ENCODE measurements around the gene PCNT.
"Not testable (repeated sequence)": the region's sequence is repeated elsewhere in the genome, so short reads cannot be mapped to it uniquely, and the experiment has no call there.

PCNT gene

GRCh38 chr21:46457801-46458314 is 133.9 kb downstream of the PCNT start:
- H3K4me1 ChIP-seq (ENCODE audit: insufficient read depth, low read length): peaks cover 11% of the 10 kb centered on the region; the same call in 1 of the 2 replicates
- peak overlapping the region; percentile 93 for H3K27ac ChIP-seq (ENCODE audit: low read depth, low read length)
- H3K9me3 ChIP-seq (ENCODE audit: insufficient read depth, low read depth, low read length): no peaks in the 10 kb centered on the region
- peak overlapping the region; percentile 95 for H3K9ac ChIP-seq (ENCODE audit: low read depth, low read length)
- H3K36me3 ChIP-seq (ENCODE audit: insufficient read depth, low read length): peaks cover 22% of the 10 kb centered on the region
- 4% methylated on average over 30 of the region's 30 CpGs for WGBS
- peak overlapping the region; percentile 93 for H3K4me3 ChIP-seq (ENCODE audit: low read length)
- H3K27me3 ChIP-seq (ENCODE audit: insufficient read depth, low read length): no peaks in the 10 kb centered on the region

- under 1% methylated on average over 91 of the region's 91 CpGs for WGBS
- Histone ChIP-seq H3K4me3 (ENCODE audit: low read length) (peak within 1 kb of the TSS; percentile 98), H3K4me1 (ENCODE audit: insufficient read depth, low read length) (peaks cover 11% of the 10 kb centered on the region; the same call in 1 of the 2 replicates), H3K9ac (ENCODE audit: low read depth, low read length) (peak within 1 kb of the TSS; percentile 95), H3K9me3 (ENCODE audit: insufficient read depth, low read depth, low read length) (no peaks in the 10 kb centered on the region), H3K27me3 (ENCODE audit: insufficient read depth, low read length) (no peaks in the 10 kb centered on the region), H3K36me3 (ENCODE audit: insufficient read depth, low read length) (peaks cover 29% of the 10 kb centered on the region), H3K27ac (ENCODE audit: low read depth, low read length) (peak within 1 kb of the TSS; percentile 93)
These were observed 134.5 kb downstream of the PCNT start, which contains the start of gene DIP2A for GRCh38 chr21:46458315-46459023. Gene DIP2A, plus strand, starts transcription at chr21:46458891. Its CDS starts 241 bp downstream, at chr21:46459132.

- under 1% methylated on average over 36 of the region's 36 CpGs for WGBS
- H3K4me3 ChIP-seq (ENCODE audit: low read length): peak overlapping the region; percentile 98
- H3K36me3 ChIP-seq (ENCODE audit: insufficient read depth, low read length): peaks cover 29% of the 10 kb centered on the region
These were observed 135.0 kb downstream of the PCNT start for GRCh38 chr21:46459024-46459355.

GRCh38 chr21:46459356-46460112 is 135.6 kb downstream of the PCNT start:
- WGBS: 7% methylated on average over 30 of the region's 41 CpGs
- Histone ChIP-seq H3K4me3 (ENCODE audit: low read length) (peak overlapping the region; percentile 98), H3K27ac (ENCODE audit: low read depth, low read length) (no peak overlapping the region), H3K9me3 (ENCODE audit: insufficient read depth, low read depth, low read length) (no peaks in the 10 kb centered on the region), H3K27me3 (ENCODE audit: insufficient read depth, low read length) (no peaks in the 10 kb centered on the region), H3K4me1 (ENCODE audit: insufficient read depth, low read length) (peaks cover 11% of the 10 kb centered on the region; the same call in 1 of the 2 replicates), H3K9ac (ENCODE audit: low read depth, low read length) (peak overlapping the region; percentile 50; the same call in 1 of the 2 replicates), H3K36me3 (ENCODE audit: insufficient read depth, low read length) (peaks cover 32% of the 10 kb centered on the region)

More at GRCh38 chr21:46459024-46459355, 135.0 kb downstream of the PCNT start:
- H3K27me3 ChIP-seq (ENCODE audit: insufficient read depth, low read length): no peaks in the 10 kb centered on the region
- peaks cover 11% of the 10 kb centered on the region; the same call in 1 of the 2 replicates for H3K4me1 ChIP-seq (ENCODE audit: insufficient read depth, low read length)
- peak overlapping the region; percentile 70; the same call in 1 of the 2 replicates for H3K27ac ChIP-seq (ENCODE audit: low read depth, low read length)
- H3K9me3 ChIP-seq (ENCODE audit: insufficient read depth, low read depth, low read length): no peaks in the 10 kb centered on the region
- H3K9ac ChIP-seq (ENCODE audit: low read depth, low read length): peak overlapping the region; percentile 76

GRCh38 chr21:46461909-46462308 is 138.0 kb downstream of the PCNT start:
- no peak overlapping the region for H3K9ac ChIP-seq (ENCODE audit: low read depth, low read length)
- WGBS: 93% methylated on average over 5 of the region's 5 CpGs
- H3K9me3 ChIP-seq (ENCODE audit: insufficient read depth, low read depth, low read length): no peaks in the 10 kb centered on the region
- H3K27ac ChIP-seq (ENCODE audit: low read depth, low read length): no peak overlapping the region
- peaks cover 24% of the 10 kb centered on the region for H3K36me3 ChIP-seq (ENCODE audit: insufficient read depth, low read length)
- peaks cover 8% of the 10 kb centered on the region; the same call in 1 of the 2 replicates for H3K4me1 ChIP-seq (ENCODE audit: insufficient read depth, low read length)
- H3K4me3 ChIP-seq (ENCODE audit: low read length): no peak overlapping the region
- no peaks in the 10 kb centered on the region for H3K27me3 ChIP-seq (ENCODE audit: insufficient read depth, low read length)

DNA sequence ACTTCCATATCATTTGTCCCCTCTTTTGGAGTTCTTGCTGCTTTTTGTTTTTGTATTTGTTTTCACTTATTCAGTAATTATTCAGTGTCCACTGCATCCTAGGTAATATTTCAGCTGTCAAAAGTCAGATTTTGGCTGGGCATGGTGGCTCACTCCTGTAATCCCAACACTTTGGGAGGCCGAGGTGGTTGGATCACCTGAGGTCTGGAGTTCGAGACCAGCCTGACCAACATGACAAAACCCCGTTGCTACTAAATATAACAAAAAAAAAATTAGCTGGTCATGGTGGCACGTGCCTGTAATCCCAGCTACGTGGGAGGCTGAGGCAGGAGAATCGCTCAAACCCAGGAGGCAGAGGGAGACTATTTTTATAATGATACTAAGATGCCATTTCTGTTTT is 141.2 kb downstream of the PCNT start:
- not testable (repeated sequence) for H3K27ac ChIP-seq (ENCODE audit: low read depth, low read length); H3K4me1 ChIP-seq (ENCODE audit: insufficient read depth, low read length); H3K9ac ChIP-seq (ENCODE audit: low read depth, low read length); H3K4me3 ChIP-seq (ENCODE audit: low read length); H3K9me3 ChIP-seq (ENCODE audit: insufficient read depth, low read depth, low read length); H3K27me3 ChIP-seq (ENCODE audit: insufficient read depth, low read length)
- WGBS: 95% methylated on average over 6 of the region's 6 CpGs
- peaks cover 30% of the 10 kb centered on the region for H3K36me3 ChIP-seq (ENCODE audit: insufficient read depth, low read length)

GRCh38 chr21:46465651-46466050 is 141.7 kb downstream of the PCNT start:
- H3K9ac ChIP-seq (ENCODE audit: low read depth, low read length): no peak overlapping the region
- H3K4me3 ChIP-seq (ENCODE audit: low read length): no peak overlapping the region
- H3K36me3 ChIP-seq (ENCODE audit: insufficient read depth, low read length): peaks cover 30% of the 10 kb centered on the region
- no peaks in the 10 kb centered on the region for H3K9me3 ChIP-seq (ENCODE audit: insufficient read depth, low read depth, low read length)
- 93% methylated on average over 3 of the region's 3 CpGs for WGBS
- no peak overlapping the region for H3K27ac ChIP-seq (ENCODE audit: low read depth, low read length)
- H3K4me1 ChIP-seq (ENCODE audit: insufficient read depth, low read length): no peaks in the 10 kb centered on the region
- H3K27me3 ChIP-seq (ENCODE audit: insufficient read depth, low read length): no peaks in the 10 kb centered on the region

GRCh38 chr21:46468108-46468774 is 144.3 kb downstream of the PCNT start:
- peaks cover 21% of the 10 kb centered on the region for H3K36me3 ChIP-seq (ENCODE audit: insufficient read depth, low read length)
- no peak overlapping the region for H3K27ac ChIP-seq (ENCODE audit: low read depth, low read length)
- no peaks in the 10 kb centered on the region for H3K27me3 ChIP-seq (ENCODE audit: insufficient read depth, low read length)
- H3K9ac ChIP-seq (ENCODE audit: low read depth, low read length): no peak overlapping the region
- 95% methylated on average over 3 of the region's 6 CpGs for WGBS
- H3K4me3 ChIP-seq (ENCODE audit: low read length): no peak overlapping the region
- no peaks in the 10 kb centered on the region for H3K9me3 ChIP-seq (ENCODE audit: insufficient read depth, low read depth, low read length)
- no peaks in the 10 kb centered on the region for H3K4me1 ChIP-seq (ENCODE audit: insufficient read depth, low read length)

DNA sequence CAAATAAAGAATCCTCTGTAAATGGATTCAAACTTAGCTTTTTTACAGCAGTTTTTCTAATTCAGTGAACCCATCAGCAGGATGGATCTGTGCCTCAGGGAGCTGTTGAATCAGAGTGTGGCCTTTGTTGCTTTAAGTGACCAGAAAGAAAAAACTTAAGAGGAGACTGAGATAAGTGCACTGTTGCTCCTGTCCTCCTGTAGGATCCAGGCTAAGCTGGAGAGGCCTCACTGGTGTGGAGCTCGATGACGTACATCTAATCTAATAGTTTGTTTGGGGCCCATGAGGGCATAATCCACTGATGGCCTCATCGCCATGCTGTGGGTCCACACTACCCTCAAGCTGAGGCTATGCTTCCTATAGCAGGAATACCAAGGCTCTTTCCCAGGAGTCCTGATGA is 145.3 kb downstream of the PCNT start:
- Histone ChIP-seq H3K36me3 (ENCODE audit: insufficient read depth, low read length) (peaks cover 19% of the 10 kb centered on the region), H3K4me1 (ENCODE audit: insufficient read depth, low read length) (no peaks in the 10 kb centered on the region), H3K27ac (ENCODE audit: low read depth, low read length) (no peak overlapping the region), H3K4me3 (ENCODE audit: low read length) (no peak overlapping the region), H3K27me3 (ENCODE audit: insufficient read depth, low read length) (no peaks in the 10 kb centered on the region), H3K9ac (ENCODE audit: low read depth, low read length) (no peak overlapping the region), H3K9me3 (ENCODE audit: insufficient read depth, low read depth, low read length) (no peaks in the 10 kb centered on the region)
- 93% methylated on average over 3 of the region's 3 CpGs for WGBS

- 100% methylated on average over 1 of the region's 1 CpG for WGBS
- no peaks in the 10 kb centered on the region for H3K27me3 ChIP-seq (ENCODE audit: insufficient read depth, low read length)
- no peak overlapping the region for H3K4me3 ChIP-seq (ENCODE audit: low read length)
- H3K27ac ChIP-seq (ENCODE audit: low read depth, low read length): no peak overlapping the region
- no peaks in the 10 kb centered on the region for H3K9me3 ChIP-seq (ENCODE audit: insufficient read depth, low read depth, low read length)
- no peaks in the 10 kb centered on the region for H3K4me1 ChIP-seq (ENCODE audit: insufficient read depth, low read length)
- peaks cover 6% of the 10 kb centered on the region for H3K36me3 ChIP-seq (ENCODE audit: insufficient read depth, low read length)
- H3K9ac ChIP-seq (ENCODE audit: low read depth, low read length): no peak overlapping the region
These were observed 147.6 kb downstream of the PCNT start for GRCh38 chr21:46471514-46471913.

DNA sequence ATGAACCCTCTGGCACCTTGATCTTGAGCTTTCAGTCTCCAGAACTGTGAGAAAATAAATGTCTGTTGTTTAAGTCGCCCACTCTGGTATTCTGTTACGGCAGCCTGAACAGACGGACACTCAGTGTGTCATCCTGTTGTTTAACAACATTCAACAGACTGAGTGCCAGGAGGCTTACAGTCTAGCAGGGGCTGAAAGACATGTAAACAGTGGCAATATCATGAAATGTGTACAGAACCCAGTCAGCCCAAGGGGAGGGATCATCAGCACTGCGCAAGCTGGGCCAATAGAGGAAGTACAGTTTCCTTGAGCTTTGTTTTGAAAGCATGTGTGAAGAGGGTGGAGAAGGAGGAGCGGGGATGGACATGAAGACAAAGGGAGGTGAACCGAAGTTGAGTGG is 148.3 kb downstream of the PCNT start:
- 92% methylated on average over 6 of the region's 6 CpGs for WGBS
- Histone ChIP-seq H3K9me3 (ENCODE audit: insufficient read depth, low read depth, low read length) (no peaks in the 10 kb centered on the region), H3K36me3 (ENCODE audit: insufficient read depth, low read length) (peaks cover 6% of the 10 kb centered on the region), H3K27ac (ENCODE audit: low read depth, low read length) (no peak overlapping the region), H3K4me3 (ENCODE audit: low read length) (no peak overlapping the region), H3K9ac (ENCODE audit: low read depth, low read length) (no peak overlapping the region), H3K4me1 (ENCODE audit: insufficient read depth, low read length) (no peaks in the 10 kb centered on the region), H3K27me3 (ENCODE audit: insufficient read depth, low read length) (no peaks in the 10 kb centered on the region)

Measured in HUES64 (cell line).